ENCODE data around the gene ILF2. TPM values are rescaled to one million over a fixed set of nuclear protein-coding genes. Genes with fewer than 3 reads are reported as not detected.

ILF2 gene
- total and polyA plus RNA-seq, 2 of the 13 experiments (the other 11 are each of a cell fraction or from before 2014, with no cell fraction given): 292 to 366 TPM

DNA sequence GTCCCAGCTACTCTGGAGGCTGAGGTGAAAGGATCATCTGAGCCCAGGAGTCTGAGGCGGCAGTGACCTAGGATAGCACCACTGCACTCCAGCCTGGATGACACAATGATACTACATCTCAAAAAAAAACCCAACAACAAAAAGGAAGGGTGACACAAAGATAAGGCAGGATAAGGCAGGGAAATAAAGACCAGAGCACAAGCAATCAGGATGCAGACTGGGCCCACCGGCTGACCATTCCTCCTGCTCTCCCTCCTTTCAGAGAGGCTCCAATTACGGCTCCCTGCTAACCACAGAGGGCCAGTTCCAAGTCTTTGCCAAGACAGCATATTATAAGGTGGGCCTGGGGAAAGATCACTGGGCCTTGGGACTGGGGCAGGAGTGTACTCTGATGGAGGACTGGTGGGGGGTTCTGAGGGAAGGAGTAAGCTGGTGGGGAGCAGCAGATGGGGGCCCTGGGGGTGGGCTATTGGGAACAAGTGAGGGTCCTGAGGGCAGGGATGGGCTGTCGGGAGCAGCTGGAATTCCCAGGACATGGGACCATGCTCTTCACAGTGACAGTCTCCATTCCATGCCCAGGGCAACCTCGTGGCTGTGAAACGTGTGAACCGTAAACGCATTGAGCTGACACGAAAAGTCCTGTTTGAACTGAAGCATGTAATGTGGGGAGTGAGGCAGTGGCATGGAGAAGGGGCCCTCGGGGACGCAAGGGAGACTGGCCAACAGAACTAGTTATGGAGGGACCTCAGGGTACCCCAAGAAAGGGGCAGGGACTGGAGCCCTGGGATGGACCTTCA is 14.9 kb upstream of the ILF2 start:
- CTCF ChIA-PET (ENCODE audit: low intra/inter-chr PET ratio, low total read pairs): no interaction called here
- DNase-seq (ENCODE audit: low spot score) (no peak), ATAC-seq (no peak), FAIRE-seq (no peak)
- Histone ChIP-seq H3K4me3 (replicated peaks in 1 of 3; ENCODE audit: insufficient read depth in 1 of 3, low read depth in 2 of 3, low read length in 3 of 3) (no peak overlapping the region), H3K79me2 (ENCODE audit: insufficient read depth, low read length) (no peaks in the 10 kb centered on the region), H3K4me2 (ENCODE audit: low read depth, low read length) (no peak overlapping the region), H2AFZ (ENCODE audit: low read length) (no peak overlapping the region), H3K9me3 (ENCODE audit: low read length) (no peaks in the 10 kb centered on the region), H4K20me1 (ENCODE audit: insufficient read depth, low read length) (no peaks in the 10 kb centered on the region), H3K4me1 (ENCODE audit: insufficient read depth, low read length) (peaks cover 16% of the 10 kb centered on the region; the same call in 1 of the 2 replicates), H3K27me3 (ENCODE audit: control insufficient read depth in 1 of 2, insufficient read depth in 2 of 2, low read length in 2 of 2) (peaks cover 11 to 76% of the 10 kb centered on the region in 2 experiments; a peak in 3 of 5 replicates), H3K36me3 (replicated peaks in 1 of 2; ENCODE audit: control insufficient read depth in 1 of 2, insufficient read depth in 2 of 2, low read length in 2 of 2) (no peaks in the 10 kb centered on the region), H3K27ac (ENCODE audit: extremely low read length, insufficient read depth, low read length) (no peak overlapping the region), H3K9ac (ENCODE audit: insufficient read depth, low read depth, low read length) (no peak overlapping the region)
- in situ Hi-C loops (cut with HindIII; ENCODE audit: extremely low pct_ligation_motif_present, low pct_unique_long_range_greater_than_20kb): loop anchor here (10.0 kb wide), 1 partner anchor 299 kb away; the partner anchor contains the start of gene RAB13
- intact Hi-C loops (cut with micrococcal nuclease; ENCODE audit: unreplicated experiment): no loop called here
- no TSS peak for BruUV-seq (replicated peaks)
- POLR2A ChIA-PET: no interaction called here
- WGBS (ENCODE audit: low lambda C conversion rate): 21% methylated on average over 10 of the region's 11 CpGs
- TF ChIP-seq ISX (CRISPR knock-in tag; conservative IDR thresholded peaks at IDR 0.05) (no peak), GABPB1 (CRISPR knock-in tag; IDR thresholded peaks at IDR 0.05) (no peak), ZNF292 (CRISPR knock-in tag; IDR thresholded peaks at IDR 0.05; ENCODE audit: borderline replicate concordance, low read depth) (no peak), ZFP82 (CRISPR knock-in tag; IDR thresholded peaks at IDR 0.05; ENCODE audit: borderline replicate concordance) (no peak), SUZ12 (IDR thresholded peaks at IDR 0.05; ENCODE audit: low read depth, low read length) (no peak), HNF4G (IDR thresholded peaks at IDR 0.05; ENCODE audit: borderline replicate concordance, low read depth, low read length) (no peak), HNF4G (CRISPR knock-in tag; IDR thresholded peaks at IDR 0.05; ENCODE audit: borderline replicate concordance, low read depth) (no peak), DNMT3B (CRISPR knock-in tag; conservative IDR thresholded peaks at IDR 0.05) (no peak), NCOA2 (CRISPR knock-in tag; IDR thresholded peaks at IDR 0.05) (no peak), SOX13 (IDR thresholded peaks at IDR 0.05) (no peak), SOX13 (CRISPR knock-in tag; conservative IDR thresholded peaks at IDR 0.05 in 1 of 2, IDR thresholded peaks at IDR 0.05 in 1 of 2) (no peak), KAT8 (CRISPR knock-in tag; IDR thresholded peaks at IDR 0.05) (no peak)
- TF ChIP-seq, protein P1, sequence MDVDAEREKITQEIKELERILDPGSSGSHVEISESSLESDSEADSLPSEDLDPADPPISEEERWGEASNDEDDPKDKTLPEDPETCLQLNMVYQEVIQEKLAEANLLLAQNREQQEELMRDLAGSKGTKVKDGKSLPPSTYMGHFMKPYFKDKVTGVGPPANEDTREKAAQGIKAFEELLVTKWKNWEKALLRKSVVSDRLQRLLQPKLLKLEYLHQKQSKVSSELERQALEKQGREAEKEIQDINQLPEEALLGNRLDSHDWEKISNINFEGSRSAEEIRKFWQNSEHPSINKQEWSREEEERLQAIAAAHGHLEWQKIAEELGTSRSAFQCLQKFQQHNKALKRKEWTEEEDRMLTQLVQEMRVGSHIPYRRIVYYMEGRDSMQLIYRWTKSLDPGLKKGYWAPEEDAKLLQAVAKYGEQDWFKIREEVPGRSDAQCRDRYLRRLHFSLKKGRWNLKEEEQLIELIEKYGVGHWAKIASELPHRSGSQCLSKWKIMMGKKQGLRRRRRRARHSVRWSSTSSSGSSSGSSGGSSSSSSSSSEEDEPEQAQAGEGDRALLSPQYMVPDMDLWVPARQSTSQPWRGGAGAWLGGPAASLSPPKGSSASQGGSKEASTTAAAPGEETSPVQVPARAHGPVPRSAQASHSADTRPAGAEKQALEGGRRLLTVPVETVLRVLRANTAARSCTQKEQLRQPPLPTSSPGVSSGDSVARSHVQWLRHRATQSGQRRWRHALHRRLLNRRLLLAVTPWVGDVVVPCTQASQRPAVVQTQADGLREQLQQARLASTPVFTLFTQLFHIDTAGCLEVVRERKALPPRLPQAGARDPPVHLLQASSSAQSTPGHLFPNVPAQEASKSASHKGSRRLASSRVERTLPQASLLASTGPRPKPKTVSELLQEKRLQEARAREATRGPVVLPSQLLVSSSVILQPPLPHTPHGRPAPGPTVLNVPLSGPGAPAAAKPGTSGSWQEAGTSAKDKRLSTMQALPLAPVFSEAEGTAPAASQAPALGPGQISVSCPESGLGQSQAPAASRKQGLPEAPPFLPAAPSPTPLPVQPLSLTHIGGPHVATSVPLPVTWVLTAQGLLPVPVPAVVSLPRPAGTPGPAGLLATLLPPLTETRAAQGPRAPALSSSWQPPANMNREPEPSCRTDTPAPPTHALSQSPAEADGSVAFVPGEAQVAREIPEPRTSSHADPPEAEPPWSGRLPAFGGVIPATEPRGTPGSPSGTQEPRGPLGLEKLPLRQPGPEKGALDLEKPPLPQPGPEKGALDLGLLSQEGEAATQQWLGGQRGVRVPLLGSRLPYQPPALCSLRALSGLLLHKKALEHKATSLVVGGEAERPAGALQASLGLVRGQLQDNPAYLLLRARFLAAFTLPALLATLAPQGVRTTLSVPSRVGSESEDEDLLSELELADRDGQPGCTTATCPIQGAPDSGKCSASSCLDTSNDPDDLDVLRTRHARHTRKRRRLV (CRISPR knock-in tag; IDR thresholded peaks at IDR 0.05): no peak
- TF ChIP-seq, protein P2, sequence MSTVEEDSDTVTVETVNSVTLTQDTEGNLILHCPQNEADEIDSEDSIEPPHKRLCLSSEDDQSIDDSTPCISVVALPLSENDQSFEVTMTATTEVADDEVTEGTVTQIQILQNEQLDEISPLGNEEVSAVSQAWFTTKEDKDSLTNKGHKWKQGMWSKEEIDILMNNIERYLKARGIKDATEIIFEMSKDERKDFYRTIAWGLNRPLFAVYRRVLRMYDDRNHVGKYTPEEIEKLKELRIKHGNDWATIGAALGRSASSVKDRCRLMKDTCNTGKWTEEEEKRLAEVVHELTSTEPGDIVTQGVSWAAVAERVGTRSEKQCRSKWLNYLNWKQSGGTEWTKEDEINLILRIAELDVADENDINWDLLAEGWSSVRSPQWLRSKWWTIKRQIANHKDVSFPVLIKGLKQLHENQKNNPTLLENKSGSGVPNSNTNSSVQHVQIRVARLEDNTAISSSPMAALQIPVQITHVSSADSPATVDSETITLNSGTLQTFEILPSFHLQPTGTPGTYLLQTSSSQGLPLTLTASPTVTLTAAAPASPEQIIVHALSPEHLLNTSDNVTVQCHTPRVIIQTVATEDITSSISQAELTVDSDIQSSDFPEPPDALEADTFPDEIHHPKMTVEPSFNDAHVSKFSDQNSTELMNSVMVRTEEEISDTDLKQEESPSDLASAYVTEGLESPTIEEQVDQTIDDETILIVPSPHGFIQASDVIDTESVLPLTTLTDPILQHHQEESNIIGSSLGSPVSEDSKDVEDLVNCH (CRISPR knock-in tag; IDR thresholded peaks at IDR 0.05): no peak
- TF ChIP-seq, protein P3, sequence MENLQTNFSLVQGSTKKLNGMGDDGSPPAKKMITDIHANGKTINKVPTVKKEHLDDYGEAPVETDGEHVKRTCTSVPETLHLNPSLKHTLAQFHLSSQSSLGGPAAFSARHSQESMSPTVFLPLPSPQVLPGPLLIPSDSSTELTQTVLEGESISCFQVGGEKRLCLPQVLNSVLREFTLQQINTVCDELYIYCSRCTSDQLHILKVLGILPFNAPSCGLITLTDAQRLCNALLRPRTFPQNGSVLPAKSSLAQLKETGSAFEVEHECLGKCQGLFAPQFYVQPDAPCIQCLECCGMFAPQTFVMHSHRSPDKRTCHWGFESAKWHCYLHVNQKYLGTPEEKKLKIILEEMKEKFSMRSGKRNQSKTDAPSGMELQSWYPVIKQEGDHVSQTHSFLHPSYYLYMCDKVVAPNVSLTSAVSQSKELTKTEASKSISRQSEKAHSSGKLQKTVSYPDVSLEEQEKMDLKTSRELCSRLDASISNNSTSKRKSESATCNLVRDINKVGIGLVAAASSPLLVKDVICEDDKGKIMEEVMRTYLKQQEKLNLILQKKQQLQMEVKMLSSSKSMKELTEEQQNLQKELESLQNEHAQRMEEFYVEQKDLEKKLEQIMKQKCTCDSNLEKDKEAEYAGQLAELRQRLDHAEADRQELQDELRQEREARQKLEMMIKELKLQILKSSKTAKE (CRISPR knock-in tag; IDR thresholded peaks at IDR 0.05; ENCODE audit: borderline replicate concordance): no peak
